Fibroblast of lung (primary cell): ENCODE measurements around the gene AGBL4. TPM values are rescaled to one million over a fixed set of nuclear protein-coding genes. Genes with fewer than 3 reads are reported as not detected.

ENCODE experiments used
- DNase-seq, 2 donors: peaks; one replicate each; pipeline versions ENCODE4 v3.0.0 to v3.0.0-alpha.2; 2010; ENCODE audit warnings: low read depth in 2 of 2
- H2AFZ ChIP-seq: 2 replicates; pipeline ENCODE4 v1.5.1; 2012; ENCODE audit warnings: low read length, control low read depth, inconsistent platforms
- H3K27ac ChIP-seq: 2 replicates; pipeline ENCODE4 v1.5.1; 2011; ENCODE audit warnings: low read length, control low read depth; ENCODE audit not compliant: insufficient read depth
- H3K27me3 ChIP-seq: 2 replicates; pipeline ENCODE4 v1.5.1; 2011; ENCODE audit warnings: mild to moderate bottlenecking, low read length; ENCODE audit not compliant: control insufficient read depth, insufficient read depth
- H3K36me3 ChIP-seq: 2 replicates; pipeline ENCODE4 v1.5.1; 2011; ENCODE audit warnings: low read length; ENCODE audit not compliant: control insufficient read depth, insufficient read depth
- H3K4me1 ChIP-seq: 2 replicates; pipeline ENCODE4 v1.5.1; 2011; ENCODE audit warnings: low read length; ENCODE audit not compliant: control insufficient read depth, insufficient read depth; ENCODE audit errors: extremely low read depth
- H3K4me2 ChIP-seq: 2 replicates; pipeline ENCODE4 v1.5.1; 2011; ENCODE audit warnings: low read length, control low read depth; ENCODE audit not compliant: insufficient read depth; ENCODE audit errors: extremely low read depth
- H3K4me3 ChIP-seq, 4 experiments: fragments of 200-600 bp in 1 of 4; sonication (generic) in 1 of 4; replicated peaks in 1 of 4; 2 replicates each; pipeline ENCODE4 v1.5.1; 2011 to 2016; ENCODE audit warnings: low read length in 4 of 4, low read depth in 3 of 4, mild to moderate bottlenecking in 3 of 4, control low read depth in 2 of 4, inconsistent platforms in 1 of 4, mixed read lengths in 1 of 4; ENCODE audit not compliant: insufficient read depth in 1 of 4; ENCODE audit errors: control extremely low read depth in 1 of 4
- H3K79me2 ChIP-seq: 2 replicates; pipeline ENCODE4 v1.5.1; 2012; ENCODE audit warnings: mild to moderate bottlenecking, low read length, inconsistent platforms; ENCODE audit not compliant: control insufficient read depth, insufficient read depth
- H3K9ac ChIP-seq: 2 replicates; pipeline ENCODE4 v1.5.1; 2011; ENCODE audit warnings: mild to moderate bottlenecking, low read length, control low read depth; ENCODE audit not compliant: insufficient read depth
- H3K9me3 ChIP-seq: 2 replicates; pipeline ENCODE4 v1.5.1; 2012; ENCODE audit warnings: low read depth, low read length; ENCODE audit not compliant: control insufficient read depth, insufficient read depth
- H4K20me1 ChIP-seq: 2 replicates; pipeline ENCODE4 v1.5.1; 2011; ENCODE audit warnings: low read length; ENCODE audit not compliant: control insufficient read depth, insufficient read depth; ENCODE audit errors: extremely low read depth
- CTCF ChIP-seq, 2 donors: IDR thresholded peaks in 1 of 2; conservative IDR thresholded peaks in 1 of 2; 1 replicate in 1 of 2; 2 replicates in 1 of 2; pipeline ENCODE4 v1.5.1; 2011 to 2012; ENCODE audit warnings: low read length in 2 of 2, control low read depth in 1 of 2, inconsistent platforms in 1 of 2, low read depth in 1 of 2, mild to moderate bottlenecking in 1 of 2
- EZH2 ChIP-seq: IDR thresholded peaks from 2 replicates; pipeline ENCODE4 v1.5.1; 2012; ENCODE audit warnings: low read length, control low read depth, mild to moderate bottlenecking; ENCODE audit errors: missing control alignments
- polyA plus RNA-seq, 2 donors: library from polyadenylated mRNA; depleted of rRNA in 1 of 2; stranded (reverse) in 1 of 2; unstranded in 1 of 2; fragments of >200 nt; gene quantifications; 2 replicates each; pipeline ENCODE4 v1.2.1, GENCODE V29; 2011 to 2012; ENCODE audit warnings: missing spikeins in 1 of 2
- total RNA-seq: library from RNA; depleted of rRNA; stranded (reverse); fragments of >200 nt; gene quantifications from 2 replicates; pipeline ENCODE4 v1.2.1, GENCODE V29; 2014

The AGBL4 gene
- total and polyA plus RNA-seq, 2 donors (not counting 1 experiment from before 2014, with no cell fraction given), result not detected

- H3K79me2 ChIP-seq, result no peaks in the 10 kb centered on the region
- no peak for DNase-seq
- no peak overlapping the region for H3K27ac ChIP-seq
- TF ChIP-seq CTCF (conservative IDR thresholded peaks at IDR 0.05 in 1 of 2, IDR thresholded peaks at IDR 0.05 in 1 of 2; ENCODE audit: low read depth in 1 of 2, low read length in 2 of 2) (no peak), EZH2 (no peak)
- H3K4me1 ChIP-seq, result no peaks in the 10 kb centered on the region
- no peaks in the 10 kb centered on the region for H3K9me3 ChIP-seq
- no peak overlapping the region for H3K4me2 ChIP-seq
- H2AFZ ChIP-seq, result no peak overlapping the region
- no peaks in the 10 kb centered on the region for H3K36me3 ChIP-seq
- H3K4me3 ChIP-seq, result no peak overlapping the region
- H4K20me1 ChIP-seq, result no peaks in the 10 kb centered on the region
- no peaks in the 10 kb centered on the region for H3K27me3 ChIP-seq
- H3K9ac ChIP-seq, result no peak overlapping the region
Measured at GRCh38 chr1:49523764-49524163, 500.0 kb downstream of the AGBL4 start.

GRCh38 chr1:49466961-49467360 lies 556.8 kb downstream of the AGBL4 start:
- no peaks in the 10 kb centered on the region for H3K27me3 ChIP-seq
- no peaks in the 10 kb centered on the region for H3K36me3 ChIP-seq
- no peak overlapping the region for H3K27ac ChIP-seq
- H2AFZ ChIP-seq, result no peak overlapping the region
- H3K9ac ChIP-seq, result no peak overlapping the region
- TF ChIP-seq EZH2 (no peak), CTCF (conservative IDR thresholded peaks at IDR 0.05 in 1 of 2, IDR thresholded peaks at IDR 0.05 in 1 of 2; ENCODE audit: low read depth in 1 of 2, low read length in 2 of 2) (no peak)
- no peak overlapping the region for H3K4me3 ChIP-seq
- H3K4me2 ChIP-seq, result no peak overlapping the region
- H4K20me1 ChIP-seq, result no peaks in the 10 kb centered on the region
- H3K79me2 ChIP-seq, result no peaks in the 10 kb centered on the region
- no peak for DNase-seq
- H3K9me3 ChIP-seq, result no peaks in the 10 kb centered on the region
- H3K4me1 ChIP-seq, result no peaks in the 10 kb centered on the region

- Histone ChIP-seq H2AFZ (no peak overlapping the region), H3K4me3 (no peak overlapping the region), H3K27ac (no peak overlapping the region), H3K4me2 (no peak overlapping the region), H4K20me1 (no peaks in the 10 kb centered on the region), H3K4me1 (no peaks in the 10 kb centered on the region), H3K27me3 (no peaks in the 10 kb centered on the region), H3K9me3 (no peaks in the 10 kb centered on the region), H3K9ac (no peak overlapping the region), H3K79me2 (no peaks in the 10 kb centered on the region), H3K36me3 (no peaks in the 10 kb centered on the region)
- TF ChIP-seq CTCF (conservative IDR thresholded peaks at IDR 0.05 in 1 of 2, IDR thresholded peaks at IDR 0.05 in 1 of 2; ENCODE audit: low read depth in 1 of 2, low read length in 2 of 2) (no peak), EZH2 (no peak)
- peak in 1 of 2 donors; percentile 50 for DNase-seq
Measured at GRCh38 chr1:49465486-49466185, 558.1 kb downstream of the AGBL4 start.
